Panc1 (cell line): ENCODE data around the gene PAFAH1B2. TPM values are rescaled to one million over a fixed set of nuclear protein-coding genes. Genes with fewer than 3 reads are reported as not detected.

Experiments used
- ATAC-seq: fragments of 200-7000 bp; cut with Tn5 transposase; 2 replicates; pipeline ENCODE4 v1.9.1; 2020; ENCODE audit warnings: mild to moderate bottlenecking, moderate library complexity
- BruUV-seq: library from RNA; stranded (reverse); fragments of 400-500 nt; replicated peaks from 2 replicates; lab custom pipeline; 2021; lab: Mats Ljungman, UMichigan
- CTCF ChIA-PET: fragments of 300-600 bp; sonication (Branson Sonifier 250); formaldehyde crosslinking; loops from one replicate; lab custom pipeline; 2022; ENCODE audit warnings: antibody characterized with exemption; lab: Charles Lee
- POLR2A ChIA-PET: fragments of 300-600 bp; sonication (Branson Sonifier 250); formaldehyde crosslinking; loops from one replicate; lab custom pipeline; 2022; ENCODE audit warnings: antibody characterized with exemption; lab: Charles Lee
- DNase-seq: peaks from one replicate; pipeline ENCODE4 v3.0.0-alpha.2; 2010; ENCODE audit warnings: low read depth, low spot score
- H3K27ac ChIP-seq: 2 replicates; pipeline ENCODE4 v1.5.1; 2011; ENCODE audit warnings: mild to moderate bottlenecking, low read length, inconsistent platforms
- H3K27me3 ChIP-seq: fragments of 200-500 bp; sonication (Bioruptor generic); 2 replicates; pipeline ENCODE4 v1.6.0; 2014; ENCODE audit warnings: low read length, inconsistent platforms; ENCODE audit not compliant: control insufficient read depth, insufficient read depth
- H3K36me3 ChIP-seq: fragments of 200-500 bp; sonication (Bioruptor generic); 2 replicates; pipeline ENCODE4 v1.5.1; 2014; ENCODE audit warnings: inconsistent platforms, mild to moderate bottlenecking, low read length, moderate library complexity; ENCODE audit not compliant: control insufficient read depth, insufficient read depth
- H3K4me1 ChIP-seq: 2 replicates; pipeline ENCODE4 v1.5.1; 2011; ENCODE audit warnings: inconsistent platforms, mild to moderate bottlenecking, low read length, moderate library complexity; ENCODE audit not compliant: control insufficient read depth, insufficient read depth
- H3K4me3 ChIP-seq, 2 experiments: 2 replicates each; pipeline ENCODE4 v1.5.1; 2011 to 2012; ENCODE audit warnings: low read depth in 2 of 2, low read length in 2 of 2, mild to moderate bottlenecking in 2 of 2, inconsistent platforms in 1 of 2, moderate library complexity in 1 of 2
- H3K9me3 ChIP-seq: fragments of 200-500 bp; sonication (Bioruptor generic); 2 replicates; pipeline ENCODE4 v1.5.1; 2014; ENCODE audit warnings: low read depth, mild to moderate bottlenecking, inconsistent platforms, low read length, moderate library complexity; ENCODE audit not compliant: control insufficient read depth, insufficient read depth
- POLR2AphosphoS5 ChIP-seq: IDR thresholded peaks from 2 replicates; pipeline ENCODE4 v1.6.1; 2012; ENCODE audit warnings: mild to moderate bottlenecking, low read depth, low read length, moderate library complexity
- SIN3A ChIP-seq: IDR thresholded peaks from 2 replicates; pipeline ENCODE4 v1.6.1; 2012; ENCODE audit warnings: low read depth, mild to moderate bottlenecking, low read length, moderate library complexity, borderline replicate concordance; ENCODE audit not compliant: insufficient read depth
- TCF7L2 ChIP-seq: IDR thresholded peaks from 2 replicates; pipeline ENCODE4 v1.6.1; 2011; ENCODE audit warnings: mild to moderate bottlenecking, low read depth, low read length, inconsistent platforms
- in situ Hi-C: cut with HindIII; loops from 2 replicates; pipeline ENCODE4 v1.10.0; 2016; ENCODE audit warnings: low sequenced_read_pairs, low pct_unique_long_range_greater_than_20kb
- intact Hi-C: fragments of 100-400 bp; cut with micrococcal nuclease; formaldehyde crosslinking; loops from one replicate; pipeline ENCODE4 v1.10.0; 2022; ENCODE audit not compliant: unreplicated experiment
- total RNA-seq: library from RNA; stranded (reverse); gene quantifications from one replicate; pipeline ENCODE4 v1.2.1, GENCODE V29; 2021; ENCODE audit not compliant: unreplicated experiment
- TF ChIP-seq, protein P1 (sequence below): fragments of 450-650 bp; IDR thresholded peaks from 2 replicates; pipeline ENCODE4 v1.5.1; 2017; ENCODE audit warnings: mild to moderate bottlenecking
- TF ChIP-seq, protein P2 (sequence below), 2 experiments: IDR thresholded peaks; 2 replicates each; pipeline ENCODE4 v1.6.1; 2011 to 2012; ENCODE audit warnings: low read depth in 2 of 2, control low read depth in 1 of 2, low read length in 1 of 2, mild to moderate bottlenecking in 1 of 2, moderate library complexity in 1 of 2; ENCODE audit not compliant: insufficient read depth in 1 of 2

The PAFAH1B2 gene
- total RNA-seq, 1 experiment from 2014 or later, result 179 TPM

- ChIA-PET POLR2A (no interaction called here), CTCF (no interaction called here)
- H3K27me3 ChIP-seq, result no peaks in the 10 kb centered on the region
- DNase-seq (no peak), ATAC-seq (no peak)
- no peak overlapping the region for H3K27ac ChIP-seq
- TF ChIP-seq, protein P1, sequence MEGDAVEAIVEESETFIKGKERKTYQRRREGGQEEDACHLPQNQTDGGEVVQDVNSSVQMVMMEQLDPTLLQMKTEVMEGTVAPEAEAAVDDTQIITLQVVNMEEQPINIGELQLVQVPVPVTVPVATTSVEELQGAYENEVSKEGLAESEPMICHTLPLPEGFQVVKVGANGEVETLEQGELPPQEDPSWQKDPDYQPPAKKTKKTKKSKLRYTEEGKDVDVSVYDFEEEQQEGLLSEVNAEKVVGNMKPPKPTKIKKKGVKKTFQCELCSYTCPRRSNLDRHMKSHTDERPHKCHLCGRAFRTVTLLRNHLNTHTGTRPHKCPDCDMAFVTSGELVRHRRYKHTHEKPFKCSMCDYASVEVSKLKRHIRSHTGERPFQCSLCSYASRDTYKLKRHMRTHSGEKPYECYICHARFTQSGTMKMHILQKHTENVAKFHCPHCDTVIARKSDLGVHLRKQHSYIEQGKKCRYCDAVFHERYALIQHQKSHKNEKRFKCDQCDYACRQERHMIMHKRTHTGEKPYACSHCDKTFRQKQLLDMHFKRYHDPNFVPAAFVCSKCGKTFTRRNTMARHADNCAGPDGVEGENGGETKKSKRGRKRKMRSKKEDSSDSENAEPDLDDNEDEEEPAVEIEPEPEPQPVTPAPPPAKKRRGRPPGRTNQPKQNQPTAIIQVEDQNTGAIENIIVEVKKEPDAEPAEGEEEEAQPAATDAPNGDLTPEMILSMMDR, result no peak
- TF ChIP-seq POLR2AphosphoS5 (no peak), TCF7L2 (no peak), SIN3A (no peak)
- TF ChIP-seq, protein P2, sequence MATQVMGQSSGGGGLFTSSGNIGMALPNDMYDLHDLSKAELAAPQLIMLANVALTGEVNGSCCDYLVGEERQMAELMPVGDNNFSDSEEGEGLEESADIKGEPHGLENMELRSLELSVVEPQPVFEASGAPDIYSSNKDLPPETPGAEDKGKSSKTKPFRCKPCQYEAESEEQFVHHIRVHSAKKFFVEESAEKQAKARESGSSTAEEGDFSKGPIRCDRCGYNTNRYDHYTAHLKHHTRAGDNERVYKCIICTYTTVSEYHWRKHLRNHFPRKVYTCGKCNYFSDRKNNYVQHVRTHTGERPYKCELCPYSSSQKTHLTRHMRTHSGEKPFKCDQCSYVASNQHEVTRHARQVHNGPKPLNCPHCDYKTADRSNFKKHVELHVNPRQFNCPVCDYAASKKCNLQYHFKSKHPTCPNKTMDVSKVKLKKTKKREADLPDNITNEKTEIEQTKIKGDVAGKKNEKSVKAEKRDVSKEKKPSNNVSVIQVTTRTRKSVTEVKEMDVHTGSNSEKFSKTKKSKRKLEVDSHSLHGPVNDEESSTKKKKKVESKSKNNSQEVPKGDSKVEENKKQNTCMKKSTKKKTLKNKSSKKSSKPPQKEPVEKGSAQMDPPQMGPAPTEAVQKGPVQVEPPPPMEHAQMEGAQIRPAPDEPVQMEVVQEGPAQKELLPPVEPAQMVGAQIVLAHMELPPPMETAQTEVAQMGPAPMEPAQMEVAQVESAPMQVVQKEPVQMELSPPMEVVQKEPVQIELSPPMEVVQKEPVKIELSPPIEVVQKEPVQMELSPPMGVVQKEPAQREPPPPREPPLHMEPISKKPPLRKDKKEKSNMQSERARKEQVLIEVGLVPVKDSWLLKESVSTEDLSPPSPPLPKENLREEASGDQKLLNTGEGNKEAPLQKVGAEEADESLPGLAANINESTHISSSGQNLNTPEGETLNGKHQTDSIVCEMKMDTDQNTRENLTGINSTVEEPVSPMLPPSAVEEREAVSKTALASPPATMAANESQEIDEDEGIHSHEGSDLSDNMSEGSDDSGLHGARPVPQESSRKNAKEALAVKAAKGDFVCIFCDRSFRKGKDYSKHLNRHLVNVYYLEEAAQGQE (IDR thresholded peaks at IDR 0.05; ENCODE audit: insufficient read depth in 1 of 2, low read depth in 2 of 2, low read length in 1 of 2), result no peak
- no TSS peak for BruUV-seq
- intact Hi-C loops, result loop anchor here (10.0 kb wide), 1 partner anchor 54 kb away; no protein-coding TSS in a partner anchor
- in situ Hi-C loops, result no loop called here
- H3K4me1 ChIP-seq, result peaks cover 2% of the 10 kb centered on the region
- no peak overlapping the region for H3K4me3 ChIP-seq
- peaks cover 35% of the 10 kb centered on the region for H3K36me3 ChIP-seq
- H3K9me3 ChIP-seq, result no peaks in the 10 kb centered on the region
Observed at GRCh38 chr11:117171007-117171403, 26.9 kb downstream of the PAFAH1B2 start.

GRCh38 chr11:117171404-117172061 is 27.4 kb downstream of the PAFAH1B2 start:
- H3K36me3 ChIP-seq, result peaks cover 30% of the 10 kb centered on the region
- BruUV-seq, result no TSS peak
- ATAC-seq, result no peak
- in situ Hi-C loops (no loop called here), intact Hi-C loops (loop anchor here (10.0 kb wide), 1 partner anchor 53 kb away; no protein-coding TSS in a partner anchor)
- H3K4me1 ChIP-seq, result peaks cover 2% of the 10 kb centered on the region
- H3K27ac ChIP-seq, result no peak overlapping the region
- CTCF ChIA-PET, result no interaction called here
- TF ChIP-seq SIN3A (no peak), POLR2AphosphoS5 (no peak; the same call in 1 of the 2 replicates), TCF7L2 (no peak)
- H3K27me3 ChIP-seq, result no peaks in the 10 kb centered on the region
- no peaks in the 10 kb centered on the region for H3K9me3 ChIP-seq
- no peak for DNase-seq
- POLR2A ChIA-PET, result no interaction called here
- no peak overlapping the region for H3K4me3 ChIP-seq
